ENCODE results near the gene SEC14L5.

DNA sequence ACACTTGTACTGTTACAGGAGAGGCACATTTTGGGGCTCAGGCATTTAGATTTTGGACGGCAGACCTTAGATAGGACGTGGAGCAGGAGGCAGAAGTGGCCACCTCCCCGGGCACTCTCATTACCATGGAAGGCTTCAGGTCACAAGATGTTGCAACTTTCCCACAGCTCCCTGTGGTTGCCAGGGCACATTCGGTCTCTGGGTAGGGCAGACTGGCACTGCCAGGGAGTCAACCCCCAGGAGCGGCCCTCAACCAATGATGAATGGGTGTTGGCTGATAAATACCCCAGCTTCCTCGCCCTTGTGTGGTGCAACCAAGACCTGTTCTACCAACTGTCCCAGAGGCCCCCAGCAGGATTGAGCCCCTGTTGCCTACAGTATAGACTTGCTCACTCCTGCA, 64.4 kb downstream of the SEC14L5 start:
- TF ChIP-seq, protein P1, sequence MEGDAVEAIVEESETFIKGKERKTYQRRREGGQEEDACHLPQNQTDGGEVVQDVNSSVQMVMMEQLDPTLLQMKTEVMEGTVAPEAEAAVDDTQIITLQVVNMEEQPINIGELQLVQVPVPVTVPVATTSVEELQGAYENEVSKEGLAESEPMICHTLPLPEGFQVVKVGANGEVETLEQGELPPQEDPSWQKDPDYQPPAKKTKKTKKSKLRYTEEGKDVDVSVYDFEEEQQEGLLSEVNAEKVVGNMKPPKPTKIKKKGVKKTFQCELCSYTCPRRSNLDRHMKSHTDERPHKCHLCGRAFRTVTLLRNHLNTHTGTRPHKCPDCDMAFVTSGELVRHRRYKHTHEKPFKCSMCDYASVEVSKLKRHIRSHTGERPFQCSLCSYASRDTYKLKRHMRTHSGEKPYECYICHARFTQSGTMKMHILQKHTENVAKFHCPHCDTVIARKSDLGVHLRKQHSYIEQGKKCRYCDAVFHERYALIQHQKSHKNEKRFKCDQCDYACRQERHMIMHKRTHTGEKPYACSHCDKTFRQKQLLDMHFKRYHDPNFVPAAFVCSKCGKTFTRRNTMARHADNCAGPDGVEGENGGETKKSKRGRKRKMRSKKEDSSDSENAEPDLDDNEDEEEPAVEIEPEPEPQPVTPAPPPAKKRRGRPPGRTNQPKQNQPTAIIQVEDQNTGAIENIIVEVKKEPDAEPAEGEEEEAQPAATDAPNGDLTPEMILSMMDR (IDR thresholded peaks at IDR 0.05): no peak
- no peak for TF ChIP-seq EZH2 (IDR thresholded peaks at IDR 0.05)
- TF ChIP-seq EZH2phosphoT487 (IDR thresholded peaks at IDR 0.05): no peak

All from neural progenitor cell (in vitro differentiated cells).